HCT116 (cell line): ENCODE data around the gene CNTNAP5. TPM values are rescaled to one million over a fixed set of nuclear protein-coding genes. Genes with fewer than 3 reads are reported as not detected.

ENCODE experiments used
- ATAC-seq: fragments of 200-7000 bp; cut with Tn5 transposase; 2 replicates; pipeline ENCODE4 v1.9.1; 2020; ENCODE audit warnings: mild to moderate bottlenecking, moderate library complexity
- BruUV-seq: library from RNA; stranded (reverse); fragments of 400-500 nt; replicated peaks from 2 replicates; lab custom pipeline; 2021; lab: Mats Ljungman, UMichigan
- CTCF ChIA-PET: fragments of 300-600 bp; sonication (Branson Sonifier 250); formaldehyde crosslinking; loops from one replicate; lab custom pipeline; 2021; ENCODE audit warnings: antibody characterized with exemption; lab: Charles Lee
- POLR2A ChIA-PET: fragments of 300-600, 350-600 bp; sonication (Branson Sonifier 250); formaldehyde crosslinking; loops from one replicate; lab custom pipeline; 2021; ENCODE audit warnings: antibody characterized with exemption; lab: Charles Lee
- RAD21 ChIA-PET, 2 experiments: fragments of 300-600 bp; sonication (Branson Sonifier 250); formaldehyde crosslinking; loops; one replicate each; lab custom pipeline; 2023; ENCODE audit warnings: low total read pairs in 2 of 2; ENCODE audit not compliant: uncharacterized antibody in 2 of 2, unreplicated experiment in 2 of 2, low non-redundant PET in 1 of 2; lab: Charles Lee
- DNase-seq: peaks from one replicate; pipeline ENCODE4 v3.0.0-alpha.2; 2010; ENCODE audit warnings: low read depth, low spot score
- H2AFZ ChIP-seq: fragments of 200-600 bp; shearing (Covaris generic), sonication (generic); 2 replicates; pipeline ENCODE4 v1.6.1; 2017; ENCODE audit warnings: low read depth, mixed run types, mixed read lengths, antibody characterized with exemption, low read length; ENCODE audit not compliant: poor library complexity, severe bottlenecking
- H3K27ac ChIP-seq: 2 replicates; pipeline ENCODE4 v1.5.1; 2012; ENCODE audit warnings: low read depth, low read length
- H3K27me3 ChIP-seq: fragments of 200-600 bp; sonication (generic); 2 replicates; pipeline ENCODE4 v1.6.1; 2016; ENCODE audit warnings: mixed run types, low read length, mixed read lengths; ENCODE audit not compliant: insufficient read depth
- H3K36me3 ChIP-seq, 2 experiments: fragments of 200-500 bp in 1 of 2; fragments of 200-600 bp in 1 of 2; sonication (Bioruptor generic) in 1 of 2; sonication (generic) in 1 of 2; 2 replicates each; pipeline versions ENCODE4 v1.5.1 to v1.6.1; 2014 to 2016; ENCODE audit warnings: low read length in 2 of 2, inconsistent platforms in 1 of 2, mixed read lengths in 1 of 2, mixed run types in 1 of 2; ENCODE audit not compliant: insufficient read depth in 2 of 2, control insufficient read depth in 1 of 2
- H3K4me1 ChIP-seq, 2 experiments: fragments of 200-600 bp in 1 of 2; sonication (generic) in 1 of 2; 2 replicates each; pipeline versions ENCODE4 v1.5.1 to v1.6.1; 2012 to 2017; ENCODE audit warnings: low read length in 2 of 2, inconsistent platforms in 1 of 2, mild to moderate bottlenecking in 1 of 2, mixed read lengths in 1 of 2, mixed run types in 1 of 2, moderate library complexity in 1 of 2; ENCODE audit not compliant: insufficient read depth in 2 of 2, control insufficient read depth in 1 of 2
- H3K4me2 ChIP-seq: fragments of 200-600 bp; sonication (generic); 2 replicates; pipeline ENCODE4 v1.6.1; 2017; ENCODE audit warnings: mixed run types, low read length, mixed read lengths
- H3K4me3 ChIP-seq, 2 experiments: fragments of 200-600 bp in 1 of 2; sonication (generic) in 1 of 2; replicated peaks in 1 of 2; 2 replicates each; pipeline ENCODE4 v1.5.1; 2011 to 2016; ENCODE audit warnings: low read length in 2 of 2, control low read depth in 1 of 2, low read depth in 1 of 2, mild to moderate bottlenecking in 1 of 2, mixed read lengths in 1 of 2, mixed run types in 1 of 2
- H3K79me2 ChIP-seq: fragments of 200-600 bp; sonication (generic); 2 replicates; pipeline ENCODE4 v1.6.1; 2017; ENCODE audit warnings: mild to moderate bottlenecking, mixed run types, low read length, moderate library complexity, mixed read lengths; ENCODE audit not compliant: insufficient read depth
- H3K9ac ChIP-seq: fragments of 200-600 bp; sonication (generic); 2 replicates; pipeline ENCODE4 v1.6.1; 2016; ENCODE audit warnings: low read length, mixed read lengths
- H3K9me2 ChIP-seq: fragments of 200-600 bp; sonication (generic), shearing (Covaris generic); 2 replicates; pipeline ENCODE4 v1.6.1; 2017; ENCODE audit warnings: mixed run types, mild to moderate bottlenecking, moderate library complexity; ENCODE audit not compliant: insufficient read depth
- H3K9me3 ChIP-seq, 2 experiments: fragments of 200-500 bp in 1 of 2; fragments of 200-600 bp in 1 of 2; sonication (Bioruptor generic) in 1 of 2; sonication (generic) in 1 of 2; 2 replicates each; pipeline ENCODE4 v1.6.1; 2014 to 2017; ENCODE audit warnings: low read length in 2 of 2, mixed read lengths in 2 of 2, inconsistent platforms in 1 of 2, low read depth in 1 of 2, mild to moderate bottlenecking in 1 of 2, mixed run types in 1 of 2, moderate library complexity in 1 of 2; ENCODE audit not compliant: control insufficient read depth in 1 of 2, insufficient read depth in 1 of 2
- H4K20me1 ChIP-seq: fragments of 200-600 bp; sonication (generic), shearing (Covaris generic); 2 replicates; pipeline ENCODE4 v1.6.1; 2017; ENCODE audit warnings: mixed run types, mild to moderate bottlenecking, moderate library complexity; ENCODE audit not compliant: insufficient read depth
- ATF3 ChIP-seq: IDR thresholded peaks from 2 replicates; pipeline ENCODE4 v1.6.1; 2012
- CBX3 ChIP-seq: IDR thresholded peaks from 2 replicates; pipeline ENCODE4 v1.6.1; 2012; ENCODE audit warnings: low read depth
- EZH2 ChIP-seq: fragments of 200-600 bp; sonication (generic); IDR thresholded peaks from 2 replicates; pipeline ENCODE4 v1.6.1; 2017; ENCODE audit warnings: antibody characterized with exemption, mixed run types
- EZH2phosphoT487 ChIP-seq: fragments of 200-600 bp; IDR thresholded peaks from 2 replicates; pipeline ENCODE4 v1.6.1; 2018; ENCODE audit warnings: antibody characterized with exemption, borderline replicate concordance
- FOSL1 ChIP-seq: IDR thresholded peaks from 2 replicates; pipeline ENCODE4 v1.6.1; 2012; ENCODE audit warnings: low read depth
- MAX ChIP-seq: IDR thresholded peaks from 2 replicates; pipeline ENCODE4 v1.6.1; 2012
- POLR2AphosphoS5 ChIP-seq: IDR thresholded peaks from 2 replicates; pipeline ENCODE4 v1.6.1; 2011; ENCODE audit warnings: mild to moderate bottlenecking, low read depth, low read length, moderate library complexity
- RAD21 ChIP-seq: IDR thresholded peaks from 2 replicates; pipeline ENCODE4 v1.6.1; 2012; ENCODE audit warnings: low read depth, mild to moderate bottlenecking
- SIN3A ChIP-seq: IDR thresholded peaks from 2 replicates; pipeline ENCODE4 v1.6.1; 2012; ENCODE audit warnings: low read depth
- SP1 ChIP-seq: IDR thresholded peaks from 2 replicates; pipeline ENCODE4 v1.6.1; 2012; ENCODE audit warnings: low read depth
- TCF7L2 ChIP-seq: IDR thresholded peaks from 2 replicates; pipeline ENCODE4 v1.7.0; 2011; ENCODE audit warnings: borderline replicate concordance, inconsistent platforms; ENCODE audit not compliant: insufficient read depth, insufficient read length; ENCODE audit errors: extremely low read depth
- YY1 ChIP-seq: IDR thresholded peaks from 2 replicates; pipeline ENCODE4 v1.6.1; 2011; ENCODE audit warnings: low read length, low read depth, moderate library complexity, mild to moderate bottlenecking; ENCODE audit not compliant: insufficient replicate concordance; ENCODE audit errors: extremely low read depth
- ZBTB33 ChIP-seq: IDR thresholded peaks from 2 replicates; pipeline ENCODE4 v1.6.1; 2011; ENCODE audit warnings: mild to moderate bottlenecking, low read length, moderate library complexity; ENCODE audit not compliant: insufficient replicate concordance; ENCODE audit errors: extremely low read depth
- ZFX ChIP-seq: fragments of 450-650 bp; IDR thresholded peaks from 2 replicates; pipeline ENCODE4 v1.6.1; 2017
- ZNF274 ChIP-seq: fragments of 200-500 bp; sonication (Bioruptor generic); IDR thresholded peaks from 2 replicates; pipeline ENCODE4 v1.6.1; 2014; ENCODE audit warnings: mild to moderate bottlenecking, low read depth, low read length, inconsistent platforms
- intact Hi-C: fragments of 100-400 bp; cut with micrococcal nuclease; formaldehyde crosslinking; loops from 2 replicates; pipeline ENCODE4 v1.10.0; 2022
- total RNA-seq: library from RNA; stranded (reverse); gene quantifications from one replicate; pipeline ENCODE4 v1.2.1, GENCODE V29; 2021; ENCODE audit not compliant: unreplicated experiment

CNTNAP5 gene
- total RNA-seq, 1 experiment from 2014 or later: not detected

GRCh38 chr2:124575497-124575896 lies 550.4 kb downstream of the CNTNAP5 start:
- TF ChIP-seq SP1 (no peak), ATF3 (no peak), ZNF274 (no peak), RAD21 (no peak)
- Histone ChIP-seq H3K4me1 (no peaks in the 10 kb centered on the region), H3K36me3 (no peaks in the 10 kb centered on the region), H3K9me3 (peaks cover 7 to 11% of the 10 kb centered on the region in 2 experiments; a peak in 2 of 4 replicates), H3K79me2 (no peaks in the 10 kb centered on the region), H3K4me3 (no peak overlapping the region), H3K27ac (no peak overlapping the region), H4K20me1 (no peaks in the 10 kb centered on the region), H3K4me2 (no peak overlapping the region), H3K9ac (no peak overlapping the region), H3K27me3 (no peaks in the 10 kb centered on the region), H3K9me2 (no peaks in the 10 kb centered on the region), H2AFZ (no peak overlapping the region)
- no peak for ATAC-seq
- intact Hi-C loops: no loop called here
- DNase-seq: no peak
- RAD21 ChIA-PET: no interaction called here
- CTCF ChIA-PET: no interaction called here
- POLR2A ChIA-PET: no interaction called here
- BruUV-seq: no TSS peak

DNA sequence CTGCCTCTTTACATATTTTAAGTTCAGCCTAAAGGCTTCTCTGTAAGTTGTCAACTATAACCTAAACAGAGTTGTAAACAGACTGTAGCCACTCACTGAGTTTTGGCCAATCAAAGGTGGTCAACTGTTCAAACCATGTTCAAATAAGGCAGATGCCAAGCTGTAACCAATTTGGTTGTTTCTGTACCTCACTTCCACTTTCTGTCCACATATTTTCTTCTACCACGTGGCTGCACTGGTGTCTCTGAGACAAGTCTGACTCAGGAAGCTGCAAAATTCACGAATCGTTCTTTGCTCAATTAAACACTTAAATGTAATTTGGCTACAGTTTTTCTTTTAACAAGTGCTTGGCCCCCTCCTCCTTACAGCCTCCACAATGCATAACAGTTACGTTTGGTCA lies 555.2 kb downstream of the CNTNAP5 start:
- Histone ChIP-seq H3K4me1 (no peaks in the 10 kb centered on the region), H3K27ac (no peak overlapping the region), H3K9me3 (peaks cover 11 to 18% of the 10 kb centered on the region in 2 experiments; a peak in 2 of 4 replicates), H3K27me3 (no peaks in the 10 kb centered on the region), H3K4me2 (no peak overlapping the region), H3K9ac (no peak overlapping the region), H2AFZ (no peak overlapping the region), H4K20me1 (no peaks in the 10 kb centered on the region), H3K36me3 (no peaks in the 10 kb centered on the region), H3K79me2 (no peaks in the 10 kb centered on the region), H3K4me3 (no peak overlapping the region), H3K9me2 (no peaks in the 10 kb centered on the region)
- ATAC-seq: no peak
- CTCF ChIA-PET: no interaction called here
- intact Hi-C loops: no loop called here
- POLR2A ChIA-PET: no interaction called here
- DNase-seq: no peak
- BruUV-seq: no TSS peak
- RAD21 ChIA-PET: no interaction called here
- no peak for TF ChIP-seq EZH2
- no peak for TF ChIP-seq SIN3A
- no peak for TF ChIP-seq MAX
- TF ChIP-seq YY1: no peak
- TF ChIP-seq SP1: no peak
- TF ChIP-seq ATF3: no peak
- TF ChIP-seq ZBTB33: no peak
- TF ChIP-seq ZNF274: no peak
- TF ChIP-seq ZFX: no peak
- no peak for TF ChIP-seq EZH2phosphoT487
- TF ChIP-seq TCF7L2: no peak
- no peak for TF ChIP-seq CBX3
- TF ChIP-seq FOSL1: no peak
- TF ChIP-seq POLR2AphosphoS5: no peak
